Fibroblast of the conjunctiva (primary cell): Measurements from ENCODE around the gene APOF.
"Not testable (repeated sequence)": the region's sequence is repeated elsewhere in the genome, so short reads cannot be mapped to it uniquely, and the experiment has no call there.

Source experiments
- DNase-seq: peaks from one replicate; pipeline ENCODE4 v3.0.0-alpha.2; 2010; ENCODE audit warnings: low read depth

The APOF gene

GRCh38 chr12:56332512-56333196 is 30.0 kb downstream of the APOF start:
- DNase-seq, result no peak

- DNase-seq, result no peak
These were observed 31.6 kb downstream of the APOF start for GRCh38 chr12:56330936-56331490.

- no peak for DNase-seq
These were observed 36.1 kb downstream of the APOF start for GRCh38 chr12:56326533-56326932.

- no peak for DNase-seq
These were observed 36.5 kb downstream of the APOF start for GRCh38 chr12:56326126-56326525.

- no peak for DNase-seq
These were observed 38.5 kb downstream of the APOF start for GRCh38 chr12:56324206-56324605.

GRCh38 chr12:56321610-56322009 is 41.0 kb downstream of the APOF start:
- not testable (repeated sequence) for DNase-seq

GRCh38 chr12:56321027-56321426 is 41.6 kb downstream of the APOF start:
- no peak for DNase-seq

- no peak for DNase-seq
These were observed 45.0 kb downstream of the APOF start for GRCh38 chr12:56317675-56318074.

GRCh38 chr12:56315622-56316473 is 46.8 kb downstream of the APOF start, which contains the start of gene CNPY2:
Gene CNPY2, minus strand, starts transcription at chr12:56315988. Its CDS starts 771 bp downstream, at chr12:56315217.
- DNase-seq, result peak; percentile 93

- no peak for DNase-seq
These were observed 47.4 kb downstream of the APOF start for GRCh38 chr12:56315249-56315621.

GRCh38 chr12:56311003-56311402 is 51.7 kb downstream of the APOF start:
- no peak for DNase-seq
